Adrenal gland (tissue), 5 donors: ENCODE data around the gene ORM2.
"Not testable (repeated sequence)": the region's sequence is repeated elsewhere in the genome, so short reads cannot be mapped to it uniquely, and the experiment has no call there.

Experiments
- CTCF ChIP-seq, 6 experiments: fragments of 450-650 bp in 4 of 6; fragments of 200-600 bp in 2 of 6; sonication (generic) in 1 of 6; IDR thresholded peaks; 1 replicate in 5 of 6; 2 replicates in 1 of 6; pipeline versions ENCODE4 v1.5.1 to v1.8.0; 2016 to 2021; ENCODE audit warnings: antibody characterized with exemption in 6 of 6, mild to moderate bottlenecking in 2 of 6, moderate library complexity in 1 of 6
- POLR2A ChIP-seq, 2 donors: fragments of 450-650 bp; IDR thresholded peaks; one replicate each; pipeline ENCODE4 v1.6.1; 2017; ENCODE audit warnings: antibody characterized with exemption in 2 of 2, mild to moderate bottlenecking in 2 of 2, moderate library complexity in 1 of 2
- donor health status: DM: no; HTN: no; CAD: no.

DNA sequence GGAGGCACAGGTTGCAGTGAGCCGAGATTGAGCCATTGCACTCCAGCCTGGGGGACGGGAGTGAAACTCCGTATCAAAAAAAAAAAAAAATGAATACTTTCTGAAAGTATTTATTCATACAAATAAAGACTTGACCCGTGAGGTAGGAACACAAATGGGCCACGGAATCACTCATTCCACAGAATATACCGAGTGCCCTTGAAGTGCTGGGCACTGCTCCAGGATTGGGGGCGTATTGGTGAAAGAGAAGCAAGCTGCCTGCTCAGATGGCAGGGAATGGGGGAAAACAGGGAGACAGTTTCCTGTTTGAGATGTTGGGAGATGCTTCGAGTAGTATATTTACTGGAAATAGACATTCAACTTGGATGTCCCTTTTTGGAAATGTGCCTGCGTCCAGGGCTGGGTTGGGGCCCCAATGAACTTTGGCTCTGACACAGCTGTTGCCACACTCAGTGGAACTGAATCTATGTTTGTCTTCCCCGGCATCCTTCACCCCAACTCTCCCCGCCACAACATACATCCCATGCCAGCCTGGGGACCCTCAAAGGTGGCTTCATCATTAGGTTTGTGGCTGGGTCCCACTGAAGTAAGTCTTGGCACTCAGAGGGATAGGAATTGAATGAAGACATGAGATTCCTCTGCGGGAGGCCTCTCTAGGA is 7.4 kb upstream of the ORM2 start:
- TF ChIP-seq CTCF, POLR2A (IDR thresholded peaks at IDR 0.05): not testable (repeated sequence)
